OCI-LY3 (cell line): ENCODE results near the gene BUB1.

ENCODE experiments used
- CTCF ChIP-seq: fragments of 200-600, 300-600 bp; sonication (generic); IDR thresholded peaks from 2 replicates; pipeline ENCODE4 v1.5.1; 2014; ENCODE audit warnings: antibody characterized with exemption, low read length, low read depth
- EZH2phosphoT487 ChIP-seq: fragments of 200-600 bp; shearing (Covaris generic); IDR thresholded peaks from 2 replicates; pipeline ENCODE4 v1.6.1; 2018; ENCODE audit warnings: antibody characterized with exemption, mixed run types, low read depth

GRCh38 chr2:110660558-110660957 is 17.3 kb downstream of the BUB1 start:
- TF ChIP-seq EZH2phosphoT487 (no peak), CTCF (no peak)
